ENCODE measurements around the gene NLRC5. TPM values are rescaled to one million over a fixed set of nuclear protein-coding genes. Genes with fewer than 3 reads are reported as not detected.

The NLRC5 gene
- total RNA-seq, 1 experiment from 2014 or later: 2.4 TPM

GRCh38 chr16:56997931-56998330 lies 8.6 kb downstream of the NLRC5 start:
- no peaks in the 10 kb centered on the region for H3K36me3 Mint-ChIP-seq (ENCODE audit: insufficient read depth in 1 of 3, low read depth in 3 of 3)
- H3K4me1 ChIP-seq (ENCODE audit: insufficient read depth, low read length): no peaks in the 10 kb centered on the region
- no peaks in the 10 kb centered on the region for H3K23me2 ChIP-seq (ENCODE audit: insufficient read length, low read depth, low read length, poor library complexity, severe bottlenecking)
- H4K20me1 ChIP-seq (ENCODE audit: control insufficient read depth, insufficient read depth, insufficient read length): no peaks in the 10 kb centered on the region
- H3K23ac ChIP-seq (ENCODE audit: insufficient read length, low read depth, low read length): no peak overlapping the region
- H2AFZ ChIP-seq (ENCODE audit: low read length): no peak overlapping the region
- H3K4me3 Mint-ChIP-seq: no peak overlapping the region
- H3K14ac ChIP-seq (ENCODE audit: insufficient read depth, low read length): no peak overlapping the region
- no peak overlapping the region for H2BK12ac ChIP-seq (ENCODE audit: insufficient read length, low read depth, low read length)
- H3K27me3 Mint-ChIP-seq (ENCODE audit: low read depth): peaks cover 18% of the 10 kb centered on the region
- TF ChIP-seq CTCF (conservative IDR thresholded peaks at IDR 0.05): no peak
- no peak overlapping the region for H3K9ac ChIP-seq (ENCODE audit: extremely low read depth, insufficient read length, low read length)
- no peak overlapping the region for H3T11ph ChIP-seq (ENCODE audit: low read length)
- no peak overlapping the region for H3K27ac ChIP-seq (ENCODE audit: insufficient read length, low read depth, low read length)
- H2AK5ac ChIP-seq (ENCODE audit: insufficient read length, low read length): no peak overlapping the region
- no peak overlapping the region for H3K18ac ChIP-seq (ENCODE audit: insufficient read length, low read depth, low read length)
- H2BK20ac ChIP-seq (ENCODE audit: low read depth, low read length, poor library complexity, severe bottlenecking): no peak overlapping the region
- no peak overlapping the region for H4K5ac ChIP-seq (ENCODE audit: insufficient read length, low read depth, low read length)
- H3K56ac ChIP-seq (ENCODE audit: insufficient read length, low read depth, low read length): no peak overlapping the region
- DNase-seq: no peak
- no peak overlapping the region; a peak in 1 of 7 replicates for H3K27ac Mint-ChIP-seq
- no peaks in the 10 kb centered on the region for H3K27me3 ChIP-seq (ENCODE audit: insufficient read depth, low read length)
- H3K79me1 ChIP-seq (ENCODE audit: insufficient read depth, low read depth, low read length, poor library complexity, severe bottlenecking): no peaks in the 10 kb centered on the region
- no peak overlapping the region for H3K4me2 ChIP-seq (ENCODE audit: insufficient read depth, insufficient read length, low read length)
- H3K9me3 Mint-ChIP-seq: peaks cover 0 to 5% of the 10 kb centered on the region in 2 experiments; a peak in 1 of 5 replicates
- no peak overlapping the region for H2BK5ac ChIP-seq (ENCODE audit: insufficient read length, low read length)
- H3K79me2 ChIP-seq (ENCODE audit: insufficient read depth, low read length): no peaks in the 10 kb centered on the region
- no peak overlapping the region for H3K4ac ChIP-seq (ENCODE audit: low read depth, low read length)
- H4K8ac ChIP-seq (replicated peaks; ENCODE audit: insufficient read length, low read depth, low read length): no peak overlapping the region
- no peak overlapping the region for H4K91ac ChIP-seq (ENCODE audit: insufficient read length, low read depth, low read length)
- peaks cover 6 to 8% of the 10 kb centered on the region in 2 experiments; a peak in 3 of 4 replicates for H3K4me1 Mint-ChIP-seq
- H2BK120ac ChIP-seq (ENCODE audit: low read depth, low read length, poor library complexity, severe bottlenecking): no peak overlapping the region
- no CpG with 5 or more reads among the region's 3 CpGs for WGBS (ENCODE audit: extremely low coverage, insufficient read length, low lambda C conversion rate)
- H3K9me3 ChIP-seq (ENCODE audit: control insufficient read depth, low read depth, low read length): no peaks in the 10 kb centered on the region
- no peak overlapping the region for H2BK15ac ChIP-seq (ENCODE audit: low read depth, low read length)

Measured in H9 (cell line).